GM12801 (cell line): ENCODE measurements around the gene TRIOBP.

Experiments
- TF ChIP-seq, protein P1 (sequence below): IDR thresholded peaks from one replicate; pipeline ENCODE4 v1.5.1; 2011; ENCODE audit warnings: control low read depth; ENCODE audit not compliant: insufficient read length; ENCODE audit errors: extremely low read depth

TRIOBP gene

DNA sequence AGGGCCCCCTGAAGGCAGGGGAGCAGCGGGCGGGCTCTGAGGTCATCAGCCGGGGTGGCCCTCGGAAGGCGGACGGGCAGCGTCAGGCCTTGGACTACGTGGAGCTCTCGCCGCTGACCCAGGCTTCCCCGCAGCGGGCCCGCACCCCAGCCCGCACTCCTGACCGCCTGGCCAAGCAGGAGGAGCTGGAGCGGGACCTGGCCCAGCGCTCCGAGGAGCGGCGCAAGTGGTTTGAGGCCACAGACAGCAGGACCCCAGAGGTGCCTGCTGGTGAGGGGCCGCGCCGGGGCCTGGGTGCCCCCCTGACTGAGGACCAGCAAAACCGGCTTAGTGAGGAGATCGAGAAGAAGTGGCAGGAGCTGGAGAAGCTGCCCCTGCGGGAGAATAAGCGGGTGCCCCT, 60.8 kb downstream of the TRIOBP start:
- TF ChIP-seq, protein P1, sequence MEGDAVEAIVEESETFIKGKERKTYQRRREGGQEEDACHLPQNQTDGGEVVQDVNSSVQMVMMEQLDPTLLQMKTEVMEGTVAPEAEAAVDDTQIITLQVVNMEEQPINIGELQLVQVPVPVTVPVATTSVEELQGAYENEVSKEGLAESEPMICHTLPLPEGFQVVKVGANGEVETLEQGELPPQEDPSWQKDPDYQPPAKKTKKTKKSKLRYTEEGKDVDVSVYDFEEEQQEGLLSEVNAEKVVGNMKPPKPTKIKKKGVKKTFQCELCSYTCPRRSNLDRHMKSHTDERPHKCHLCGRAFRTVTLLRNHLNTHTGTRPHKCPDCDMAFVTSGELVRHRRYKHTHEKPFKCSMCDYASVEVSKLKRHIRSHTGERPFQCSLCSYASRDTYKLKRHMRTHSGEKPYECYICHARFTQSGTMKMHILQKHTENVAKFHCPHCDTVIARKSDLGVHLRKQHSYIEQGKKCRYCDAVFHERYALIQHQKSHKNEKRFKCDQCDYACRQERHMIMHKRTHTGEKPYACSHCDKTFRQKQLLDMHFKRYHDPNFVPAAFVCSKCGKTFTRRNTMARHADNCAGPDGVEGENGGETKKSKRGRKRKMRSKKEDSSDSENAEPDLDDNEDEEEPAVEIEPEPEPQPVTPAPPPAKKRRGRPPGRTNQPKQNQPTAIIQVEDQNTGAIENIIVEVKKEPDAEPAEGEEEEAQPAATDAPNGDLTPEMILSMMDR: no peak

DNA sequence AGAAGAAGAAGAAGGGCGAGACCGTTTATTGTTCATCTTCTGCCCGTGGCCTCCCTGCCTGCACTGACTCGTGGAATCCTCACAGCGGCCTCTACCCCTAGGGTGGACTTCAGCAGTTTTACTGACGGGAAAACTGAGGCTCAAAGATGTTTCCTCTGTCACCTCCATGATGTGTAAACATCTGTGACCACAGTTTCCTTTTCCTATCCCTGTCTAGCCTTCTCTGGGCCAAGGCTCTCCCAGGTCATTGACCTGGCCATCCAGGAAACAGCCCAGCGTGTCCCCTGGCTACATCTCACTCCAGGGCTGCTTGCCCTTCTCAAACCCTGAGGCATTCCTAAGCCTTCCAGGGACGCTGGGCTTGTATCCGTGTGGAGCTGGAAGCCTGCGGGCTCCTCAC, 61.8 kb downstream of the TRIOBP start:
- TF ChIP-seq, protein P1: no peak

DNA sequence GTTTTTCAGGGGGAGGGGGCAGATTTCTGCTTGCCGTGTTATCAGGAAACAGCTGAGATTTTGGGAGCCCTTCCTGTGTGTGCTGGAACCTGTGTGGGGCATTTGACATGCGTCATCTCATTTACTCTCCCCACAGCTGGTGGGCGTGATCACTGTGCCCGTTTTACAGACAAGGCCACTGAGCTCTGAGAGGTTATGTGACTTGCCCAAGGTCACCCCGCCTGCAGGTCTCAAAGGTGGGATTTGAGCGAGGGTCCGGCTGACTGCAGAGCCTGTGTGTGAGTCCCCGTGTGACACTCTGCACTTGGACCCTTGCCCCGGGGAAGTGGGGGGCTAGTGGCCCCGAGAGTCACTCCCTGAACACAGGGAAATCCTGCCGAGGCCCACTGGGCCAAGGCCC, 62.4 kb downstream of the TRIOBP start:
- TF ChIP-seq, protein P1: no peak

DNA sequence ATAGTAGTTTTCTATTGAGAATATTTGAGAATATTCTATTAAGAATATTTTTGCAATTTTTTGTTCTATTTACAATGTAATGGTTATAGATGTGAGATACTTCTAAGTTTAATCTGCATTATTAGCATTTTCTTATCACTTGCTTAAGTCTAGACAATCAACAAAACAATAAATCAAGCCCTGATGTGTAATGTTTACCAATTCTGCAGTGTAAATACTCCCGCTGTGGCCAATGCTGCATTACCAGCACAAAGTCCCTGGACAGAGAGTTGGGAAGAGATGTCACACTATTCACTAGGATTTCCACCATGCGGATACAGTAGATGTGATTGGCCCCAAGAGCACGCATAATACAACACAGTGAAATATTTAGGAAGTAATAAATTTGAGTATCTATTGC, 63.3 kb downstream of the TRIOBP start:
- TF ChIP-seq, protein P1: no peak

DNA sequence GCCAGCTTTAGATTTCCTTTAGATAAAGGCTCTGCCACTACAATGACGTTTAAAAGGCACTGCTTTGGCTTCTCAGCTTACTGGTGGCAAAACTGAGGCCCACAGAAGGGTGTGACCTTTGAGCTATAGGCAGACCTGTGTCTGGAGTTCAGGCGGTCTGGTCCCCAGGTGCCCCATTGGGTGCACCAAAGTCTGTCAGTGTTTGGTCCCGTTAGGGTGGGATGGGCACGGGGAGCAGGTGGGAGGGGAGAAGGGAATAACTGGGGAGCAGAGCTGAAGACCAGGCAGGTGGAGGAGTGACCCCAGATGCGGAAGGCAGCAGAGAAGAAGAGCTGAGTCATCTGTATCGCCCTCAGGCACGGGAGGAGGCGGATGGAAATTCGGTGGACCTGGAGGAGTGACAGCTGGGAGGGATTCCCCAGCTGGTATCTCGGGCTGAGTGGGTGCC, 65.6 kb downstream of the TRIOBP start:
- TF ChIP-seq, protein P1: no peak

DNA sequence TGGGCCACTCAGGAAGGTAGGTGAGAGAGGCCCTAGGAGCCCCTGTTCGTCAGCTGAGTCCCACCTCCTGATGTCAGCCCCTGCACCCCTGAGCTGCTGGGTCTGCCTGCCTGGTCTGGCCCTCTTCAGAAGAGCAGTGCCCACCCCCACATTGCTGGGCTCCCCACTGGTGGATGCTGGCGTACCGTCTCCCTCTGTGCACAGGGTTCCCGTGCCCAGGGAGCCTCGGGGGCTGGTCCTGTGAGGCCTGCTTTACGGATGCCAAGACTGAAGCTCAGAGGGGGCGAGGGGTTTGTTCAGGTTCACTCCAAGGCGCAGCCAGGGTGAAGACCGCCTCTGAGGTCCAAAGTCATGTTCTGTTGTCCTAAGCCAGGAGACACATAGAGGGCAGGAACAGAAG, 66.2 kb downstream of the TRIOBP start:
- TF ChIP-seq, protein P1: no peak

DNA sequence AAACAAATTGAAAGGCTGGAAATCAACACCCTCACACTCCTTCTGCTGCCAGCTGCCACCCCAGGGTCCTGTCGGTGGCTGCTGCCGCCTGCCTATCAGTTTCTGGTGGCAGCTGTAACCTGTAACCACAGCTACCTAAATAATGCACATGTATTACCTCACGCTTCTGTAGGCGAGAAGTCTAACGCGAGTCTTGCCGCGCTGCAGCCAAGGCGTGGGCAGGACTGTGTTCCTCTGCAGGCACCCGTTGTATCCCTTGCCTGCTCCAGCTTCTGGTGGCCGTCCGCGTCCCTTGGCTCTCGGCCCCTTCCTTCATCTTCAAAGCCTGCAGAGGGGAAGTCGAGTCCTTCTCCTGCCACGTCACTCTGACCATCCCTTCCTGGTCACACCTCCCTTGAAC, 66.8 kb downstream of the TRIOBP start:
- TF ChIP-seq, protein P1: no peak

DNA sequence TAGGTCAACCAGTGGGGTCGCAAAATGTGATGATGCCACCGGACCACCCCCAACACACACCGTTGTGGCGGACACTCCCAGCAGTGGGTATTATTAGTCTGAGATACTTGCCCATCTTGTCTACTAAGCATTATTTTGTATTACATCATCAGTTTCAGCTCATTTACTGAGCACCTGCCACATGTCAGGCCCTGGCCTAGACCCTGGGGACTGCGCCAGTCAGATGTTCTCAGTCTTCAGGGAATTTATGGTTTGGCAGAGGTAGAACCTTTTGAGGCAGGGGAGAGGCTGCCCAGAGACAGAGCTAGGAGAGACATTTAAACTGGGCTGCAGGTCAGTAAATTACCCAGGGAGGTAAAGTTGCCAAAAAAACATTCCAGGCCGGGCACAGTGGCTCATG, 67.8 kb downstream of the TRIOBP start:
- TF ChIP-seq, protein P1: no peak
